OCI-LY3 (cell line): Measurements from ENCODE around the gene NOL4L.

ENCODE experiments used
- H2AFZ ChIP-seq: fragments of 200-600, 300-600 bp; shearing (Covaris generic); 2 replicates; pipeline ENCODE4 v1.6.0; 2014; ENCODE audit warnings: antibody characterized with exemption, low read depth, low read length
- H3K27ac ChIP-seq: fragments of 200-600, 300-600 bp; sonication (generic); 2 replicates; pipeline ENCODE4 v1.5.1; 2014; ENCODE audit warnings: mild to moderate bottlenecking, low read length, moderate library complexity, mixed read lengths
- H3K27me3 ChIP-seq: fragments of 200-600, 300-600 bp; sonication (generic); 2 replicates; pipeline ENCODE4 v1.6.1; 2014; ENCODE audit warnings: low read depth, low read length, mixed read lengths
- H3K36me3 ChIP-seq: fragments of 200-600, 300-600 bp; sonication (generic); replicated peaks from 2 replicates; pipeline ENCODE3; 2014; ENCODE audit warnings: low read depth, low read length, mixed read lengths
- H3K4me1 ChIP-seq: fragments of 300-600, 200-600 bp; sonication (generic); 2 replicates; pipeline ENCODE4 v1.6.1; 2014; ENCODE audit warnings: low read length, mixed read lengths
- H3K4me2 ChIP-seq: fragments of 200-600, 300-600 bp; sonication (generic); 2 replicates; pipeline ENCODE4 v1.6.1; 2014; ENCODE audit warnings: low read length, mixed read lengths
- H3K4me3 ChIP-seq: fragments of 300-600, 200-600 bp; sonication (generic); 2 replicates; pipeline ENCODE4 v1.5.1; 2014; ENCODE audit warnings: antibody characterized with exemption, mild to moderate bottlenecking, low read length, moderate library complexity
- H3K79me2 ChIP-seq: fragments of 300-600, 200-600 bp; shearing (Covaris generic); 2 replicates; pipeline ENCODE4 v1.6.1; 2014; ENCODE audit warnings: mild to moderate bottlenecking, low read length, mixed read lengths
- H3K9ac ChIP-seq: fragments of 300-600, 200-600 bp; shearing (Covaris generic); 2 replicates; pipeline ENCODE4 v1.6.0; 2014; ENCODE audit warnings: mild to moderate bottlenecking, low read length, moderate library complexity
- H3K9me3 ChIP-seq: fragments of 200-600, 300-600 bp; shearing (Covaris generic); 2 replicates; pipeline ENCODE4 v1.6.1; 2014; ENCODE audit warnings: low read length, mixed read lengths; ENCODE audit not compliant: insufficient read depth
- H4K20me1 ChIP-seq: fragments of 200-600, 300-600 bp; sonication (generic); 2 replicates; pipeline ENCODE4 v1.6.1; 2016; ENCODE audit warnings: low read length, mixed read lengths; ENCODE audit not compliant: insufficient read depth
- CTCF ChIP-seq: fragments of 200-600, 300-600 bp; sonication (generic); IDR thresholded peaks from 2 replicates; pipeline ENCODE4 v1.5.1; 2014; ENCODE audit warnings: antibody characterized with exemption, low read length, low read depth
- EZH2phosphoT487 ChIP-seq: fragments of 200-600 bp; shearing (Covaris generic); IDR thresholded peaks from 2 replicates; pipeline ENCODE4 v1.6.1; 2018; ENCODE audit warnings: antibody characterized with exemption, mixed run types, low read depth

NOL4L gene

DNA sequence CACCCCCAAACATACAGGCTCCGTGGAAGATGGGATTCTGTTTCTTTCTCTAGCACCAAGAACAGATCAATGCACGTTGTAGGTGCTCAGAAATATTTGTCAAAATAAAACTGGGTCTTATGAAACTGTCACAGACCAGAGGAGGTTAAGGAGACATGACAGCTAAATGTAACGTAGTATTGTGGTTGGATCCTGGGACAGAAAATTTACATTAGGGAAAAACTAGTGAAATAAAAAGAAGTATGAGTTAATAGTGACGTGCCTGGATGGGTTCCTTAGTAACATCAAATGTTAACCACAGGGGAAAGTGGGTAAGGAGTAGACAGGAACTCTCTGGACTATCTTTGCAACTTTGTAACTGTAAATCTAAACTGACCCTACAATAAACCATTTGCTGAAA lies 31.5 kb downstream of the NOL4L start:
- no peak overlapping the region for H3K27ac ChIP-seq
- H4K20me1 ChIP-seq, result no peaks in the 10 kb centered on the region
- H3K9me3 ChIP-seq, result 0 out of 2 replicates have a peak, but pooled peaks cover 5% of the 10 kb centered on the region
- no peak overlapping the region for H2AFZ ChIP-seq
- H3K4me3 ChIP-seq, result no peak overlapping the region
- TF ChIP-seq CTCF (no peak), EZH2phosphoT487 (no peak)
- no peaks in the 10 kb centered on the region for H3K79me2 ChIP-seq
- no peak overlapping the region for H3K4me2 ChIP-seq
- peaks cover 12% of the 10 kb centered on the region; the same call in 1 of the 2 replicates for H3K27me3 ChIP-seq
- H3K4me1 ChIP-seq, result no peaks in the 10 kb centered on the region
- no peak overlapping the region for H3K9ac ChIP-seq
- no peaks in the 10 kb centered on the region for H3K36me3 ChIP-seq

GRCh38 chr20:32551693-32552092 lies 33.4 kb downstream of the NOL4L start:
- Histone ChIP-seq H3K36me3 (no peaks in the 10 kb centered on the region), H3K9me3 (0 out of 2 replicates have a peak, but pooled peaks cover 5% of the 10 kb centered on the region), H3K4me3 (no peak overlapping the region), H3K4me1 (no peaks in the 10 kb centered on the region), H3K79me2 (no peaks in the 10 kb centered on the region), H4K20me1 (no peaks in the 10 kb centered on the region), H3K27ac (no peak overlapping the region), H3K9ac (no peak overlapping the region), H3K27me3 (peaks cover 18% of the 10 kb centered on the region; the same call in 1 of the 2 replicates), H2AFZ (no peak overlapping the region), H3K4me2 (no peak overlapping the region)
- TF ChIP-seq CTCF (no peak), EZH2phosphoT487 (no peak)

GRCh38 chr20:32549842-32550241 lies 35.3 kb downstream of the NOL4L start:
- Histone ChIP-seq H3K4me1 (no peaks in the 10 kb centered on the region), H3K4me2 (no peak overlapping the region), H3K27me3 (peaks cover 18% of the 10 kb centered on the region; the same call in 1 of the 2 replicates), H3K79me2 (no peaks in the 10 kb centered on the region), H4K20me1 (no peaks in the 10 kb centered on the region), H2AFZ (no peak overlapping the region), H3K4me3 (no peak overlapping the region), H3K27ac (no peak overlapping the region), H3K36me3 (no peaks in the 10 kb centered on the region), H3K9ac (no peak overlapping the region), H3K9me3 (0 out of 2 replicates have a peak, but pooled peaks cover 5% of the 10 kb centered on the region)
- no peak for TF ChIP-seq EZH2phosphoT487
- TF ChIP-seq CTCF, result no peak

DNA sequence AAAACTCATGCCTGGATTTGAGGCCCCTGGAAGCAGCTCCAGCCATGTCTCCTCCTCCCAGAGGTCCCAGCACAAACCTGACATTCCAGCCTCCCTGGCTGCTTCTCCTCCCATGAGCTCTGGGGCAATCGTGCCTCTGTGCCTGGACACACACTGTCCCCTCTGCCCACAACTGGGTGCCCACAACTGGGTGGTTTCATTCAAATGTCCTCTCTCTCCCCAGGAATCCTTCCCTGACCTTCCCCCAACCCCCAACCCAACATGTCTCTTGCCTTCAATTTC lies 37.4 kb downstream of the NOL4L start:
- H3K27me3 ChIP-seq, result peaks cover 33% of the 10 kb centered on the region; the same call in 1 of the 2 replicates
- no peaks in the 10 kb centered on the region for H3K79me2 ChIP-seq
- 0 out of 2 replicates have a peak, but pooled peaks cover 5% of the 10 kb centered on the region for H3K9me3 ChIP-seq
- no peak overlapping the region for H3K9ac ChIP-seq
- no peak overlapping the region for H3K4me3 ChIP-seq
- no peak overlapping the region for H3K4me2 ChIP-seq
- no peaks in the 10 kb centered on the region for H3K36me3 ChIP-seq
- H2AFZ ChIP-seq, result no peak overlapping the region
- TF ChIP-seq CTCF (no peak), EZH2phosphoT487 (no peak)
- no peaks in the 10 kb centered on the region for H3K4me1 ChIP-seq
- no peaks in the 10 kb centered on the region for H4K20me1 ChIP-seq
- no peak overlapping the region for H3K27ac ChIP-seq
